ENCODE data around the gene APOOL.

Gene APOOL

GRCh38 chrX:85112293-85112692, 108.6 kb downstream of the APOOL start:
- no peak for FAIRE-seq
- no peak for DNase-seq (ENCODE audit: insufficient read length, low spot score)
- TF ChIP-seq TAF1 (IDR thresholded peaks at IDR 0.05; ENCODE audit: low read depth, low read length) (no peak), POLR2AphosphoS5 (IDR thresholded peaks at IDR 0.05; ENCODE audit: low read depth, low read length) (no peak), SPI1 (IDR thresholded peaks at IDR 0.05; ENCODE audit: low read depth, low read length) (no peak)

- FAIRE-seq (no peak), DNase-seq (ENCODE audit: insufficient read length, low spot score) (no peak)
- no peak for TF ChIP-seq PAX5 (IDR thresholded peaks at IDR 0.05; ENCODE audit: insufficient read depth, low read length, severe bottlenecking)
- TF ChIP-seq POU2F2 (IDR thresholded peaks at IDR 0.05; ENCODE audit: low read depth, low read length) = no peak
- no peak for TF ChIP-seq POLR2A (IDR thresholded peaks at IDR 0.05; ENCODE audit: low read depth, low read length)
- no peak for TF ChIP-seq POLR2AphosphoS5 (IDR thresholded peaks at IDR 0.05; ENCODE audit: low read depth, low read length)
- TF ChIP-seq TAF1 (IDR thresholded peaks at IDR 0.05; ENCODE audit: low read depth, low read length) = no peak
- TF ChIP-seq SPI1 (IDR thresholded peaks at IDR 0.05; ENCODE audit: low read depth, low read length) = no peak
Observed at GRCh38 chrX:85113746-85114145, 110.1 kb downstream of the APOOL start.

DNA sequence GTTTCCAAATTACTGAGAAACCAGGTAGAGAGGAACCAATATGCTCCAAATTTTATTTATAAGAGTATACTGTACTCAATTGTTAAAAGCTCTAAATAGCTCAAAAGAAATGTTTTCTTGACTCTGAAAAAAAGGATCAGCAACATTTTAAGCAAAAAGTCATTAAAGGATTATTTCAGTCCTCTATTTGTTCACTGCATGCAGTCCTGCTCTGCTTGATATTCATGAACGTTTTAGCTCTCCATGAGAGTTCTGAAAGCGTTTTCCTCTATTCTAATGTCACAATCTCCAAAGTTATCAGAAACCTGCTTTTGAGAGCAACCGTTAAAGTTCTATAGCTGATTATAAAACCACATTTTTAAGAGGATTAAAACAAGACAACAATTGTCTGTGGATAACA, 110.5 kb downstream of the APOOL start:
- DNase-seq (ENCODE audit: insufficient read length, low spot score) (no peak), FAIRE-seq (no peak)
- TF ChIP-seq POLR2A (IDR thresholded peaks at IDR 0.05; ENCODE audit: low read depth, low read length) = no peak
- TF ChIP-seq POLR2AphosphoS5 (IDR thresholded peaks at IDR 0.05; ENCODE audit: low read depth, low read length) = no peak

GRCh38 chrX:85114776-85115175, 111.1 kb downstream of the APOOL start:
- no peak for FAIRE-seq
- no peak for DNase-seq (ENCODE audit: insufficient read length, low spot score)
- TF ChIP-seq SPI1 (IDR thresholded peaks at IDR 0.05; ENCODE audit: low read depth, low read length) = no peak
- TF ChIP-seq TAF1 (IDR thresholded peaks at IDR 0.05; ENCODE audit: low read depth, low read length) = no peak
- no peak for TF ChIP-seq POLR2AphosphoS5 (IDR thresholded peaks at IDR 0.05; ENCODE audit: low read depth, low read length)
- no peak for TF ChIP-seq POU2F2 (IDR thresholded peaks at IDR 0.05; ENCODE audit: low read depth, low read length)
- TF ChIP-seq POLR2A (IDR thresholded peaks at IDR 0.05; ENCODE audit: low read depth, low read length) = no peak
- no peak for TF ChIP-seq PAX5 (IDR thresholded peaks at IDR 0.05; ENCODE audit: insufficient read depth, low read length, severe bottlenecking)

DNA sequence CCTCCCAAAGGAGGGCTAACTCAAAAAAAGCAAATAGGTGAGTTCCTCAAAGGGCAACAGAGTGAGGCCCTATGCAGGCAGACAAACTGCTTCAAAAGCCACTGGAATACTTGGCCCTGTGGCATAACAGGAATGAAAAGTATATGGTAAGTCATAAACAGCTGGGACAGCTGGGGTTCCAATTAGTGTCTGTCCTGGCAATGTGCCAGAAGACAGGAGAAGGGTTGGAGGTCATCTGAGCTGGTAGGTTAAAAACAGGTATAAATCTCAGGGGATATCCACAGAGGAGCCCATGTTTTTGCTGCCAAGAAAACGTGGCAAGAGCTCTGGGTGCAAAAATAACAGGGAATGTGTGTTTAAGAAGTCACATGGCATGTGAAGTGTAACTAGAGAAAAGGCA, 111.6 kb downstream of the APOOL start:
- DNase-seq (ENCODE audit: insufficient read length, low spot score) (no peak), FAIRE-seq (no peak)
- TF ChIP-seq SPI1 (IDR thresholded peaks at IDR 0.05; ENCODE audit: low read depth, low read length) (no peak), POU2F2 (IDR thresholded peaks at IDR 0.05; ENCODE audit: low read depth, low read length) (no peak), PAX5 (IDR thresholded peaks at IDR 0.05; ENCODE audit: insufficient read depth, low read length, severe bottlenecking) (no peak), POLR2AphosphoS5 (IDR thresholded peaks at IDR 0.05; ENCODE audit: low read depth, low read length) (no peak), POLR2A (IDR thresholded peaks at IDR 0.05; ENCODE audit: low read depth, low read length) (no peak), TAF1 (IDR thresholded peaks at IDR 0.05; ENCODE audit: low read depth, low read length) (no peak)

GRCh38 chrX:85136409-85136808, 132.7 kb downstream of the APOOL start:
- FAIRE-seq = no peak
- no peak for TF ChIP-seq SPI1 (IDR thresholded peaks at IDR 0.05; ENCODE audit: low read depth, low read length)
- TF ChIP-seq PAX5 (IDR thresholded peaks at IDR 0.05; ENCODE audit: insufficient read depth, low read length, severe bottlenecking) = no peak
- TF ChIP-seq POLR2A (IDR thresholded peaks at IDR 0.05; ENCODE audit: low read depth, low read length) = no peak
- no peak for TF ChIP-seq TAF1 (IDR thresholded peaks at IDR 0.05; ENCODE audit: low read depth, low read length)
- TF ChIP-seq POU2F2 (IDR thresholded peaks at IDR 0.05; ENCODE audit: low read depth, low read length) = no peak
- TF ChIP-seq POLR2AphosphoS5 (IDR thresholded peaks at IDR 0.05; ENCODE audit: low read depth, low read length) = no peak

GRCh38 chrX:85139422-85139821, 135.7 kb downstream of the APOOL start:
- TF ChIP-seq SPI1 (IDR thresholded peaks at IDR 0.05; ENCODE audit: low read depth, low read length) (no peak), PAX5 (IDR thresholded peaks at IDR 0.05; ENCODE audit: insufficient read depth, low read length, severe bottlenecking) (no peak), POU2F2 (IDR thresholded peaks at IDR 0.05; ENCODE audit: low read depth, low read length) (no peak), POLR2A (IDR thresholded peaks at IDR 0.05; ENCODE audit: low read depth, low read length) (no peak), TAF1 (IDR thresholded peaks at IDR 0.05; ENCODE audit: low read depth, low read length) (no peak), POLR2AphosphoS5 (IDR thresholded peaks at IDR 0.05; ENCODE audit: low read depth, low read length) (no peak)
- no peak for FAIRE-seq
- no peak for DNase-seq (ENCODE audit: insufficient read length, low spot score)

More at GRCh38 chrX:85136409-85136808, 132.7 kb downstream of the APOOL start:
- DNase-seq (ENCODE audit: insufficient read length, low spot score) = no peak

GRCh38 chrX:85140964-85141363, 137.3 kb downstream of the APOOL start:
- TF ChIP-seq POLR2AphosphoS5 (IDR thresholded peaks at IDR 0.05; ENCODE audit: low read depth, low read length) = no peak
- TF ChIP-seq SPI1 (IDR thresholded peaks at IDR 0.05; ENCODE audit: low read depth, low read length) = no peak
- no peak for TF ChIP-seq POU2F2 (IDR thresholded peaks at IDR 0.05; ENCODE audit: low read depth, low read length)
- DNase-seq (ENCODE audit: insufficient read length, low spot score) (no peak), FAIRE-seq (no peak)
